NB4 (cell line): ENCODE data around the gene PRSS57.

Experiments used
- CTCF ChIP-seq: IDR thresholded peaks from one replicate; pipeline ENCODE4 v1.5.1; 2012; ENCODE audit warnings: low read depth, low read length
- MAX ChIP-seq: IDR thresholded peaks from 2 replicates; pipeline ENCODE4 v1.6.1; 2011; ENCODE audit warnings: low read depth, low read length
- MYC ChIP-seq: IDR thresholded peaks from 2 replicates; pipeline ENCODE4 v1.6.1; 2011; ENCODE audit warnings: low read depth, low read length
- POLR2A ChIP-seq: IDR thresholded peaks from 2 replicates; pipeline ENCODE4 v1.6.1; 2011; ENCODE audit warnings: mild to moderate bottlenecking; ENCODE audit not compliant: insufficient read length; ENCODE audit errors: extremely low read depth

- TF ChIP-seq CTCF: no peak
- no peak for TF ChIP-seq POLR2A
- no peak for TF ChIP-seq MAX
- TF ChIP-seq MYC: no peak
These were observed 32.8 kb upstream of the PRSS57 start for GRCh38 chr19:728011-728410.
